HEK293T (cell line): ENCODE measurements around the gene MPHOSPH6.

Experiments
- ARNT ChIP-seq: fragments of 450-650 bp; IDR thresholded peaks from 2 replicates; pipeline ENCODE4 v1.6.1; 2017; ENCODE audit warnings: mild to moderate bottlenecking
- BHLHE40 ChIP-seq: fragments of 450-650 bp; IDR thresholded peaks from 2 replicates; pipeline ENCODE4 v1.6.1; 2016; ENCODE audit warnings: mild to moderate bottlenecking, moderate library complexity, borderline replicate concordance
- CTBP1 ChIP-seq: fragments of 450-650 bp; IDR thresholded peaks from 2 replicates; pipeline ENCODE4 v1.6.1; 2016; ENCODE audit warnings: borderline replicate concordance
- ELF4 ChIP-seq: fragments of 450-650 bp; IDR thresholded peaks from 2 replicates; pipeline ENCODE4 v1.6.1; 2017; ENCODE audit warnings: antibody characterized with exemption
- FOXA1 ChIP-seq: fragments of 450-650 bp; IDR thresholded peaks from 2 replicates; pipeline ENCODE4 v1.6.1; 2016; ENCODE audit warnings: mild to moderate bottlenecking
- FOXK2 ChIP-seq: fragments of 450-650 bp; IDR thresholded peaks from 2 replicates; pipeline ENCODE4 v1.6.1; 2016; ENCODE audit warnings: mild to moderate bottlenecking
- FOXM1 ChIP-seq: fragments of 450-650 bp; IDR thresholded peaks from 2 replicates; pipeline ENCODE4 v1.6.1; 2017; ENCODE audit warnings: mild to moderate bottlenecking, borderline replicate concordance
- LEF1 ChIP-seq: fragments of 450-650 bp; IDR thresholded peaks from 2 replicates; pipeline ENCODE4 v1.6.1; 2017; ENCODE audit warnings: mild to moderate bottlenecking, borderline replicate concordance
- NFRKB ChIP-seq: fragments of 450-650 bp; IDR thresholded peaks from 2 replicates; pipeline ENCODE4 v1.6.1; 2016; ENCODE audit warnings: mild to moderate bottlenecking, moderate library complexity
- SP1 ChIP-seq: fragments of 450-650 bp; IDR thresholded peaks from 2 replicates; pipeline ENCODE4 v1.6.1; 2017
- SUZ12 ChIP-seq: fragments of 450-650 bp; IDR thresholded peaks from 2 replicates; pipeline ENCODE4 v1.6.1; 2016; ENCODE audit warnings: mild to moderate bottlenecking
- TARDBP ChIP-seq: fragments of 450-650 bp; IDR thresholded peaks from 2 replicates; pipeline ENCODE4 v1.6.1; 2016
- TF ChIP-seq, protein P1 (sequence below): fragments of 450-650 bp; IDR thresholded peaks from 2 replicates; pipeline ENCODE4 v1.6.1; 2016

DNA sequence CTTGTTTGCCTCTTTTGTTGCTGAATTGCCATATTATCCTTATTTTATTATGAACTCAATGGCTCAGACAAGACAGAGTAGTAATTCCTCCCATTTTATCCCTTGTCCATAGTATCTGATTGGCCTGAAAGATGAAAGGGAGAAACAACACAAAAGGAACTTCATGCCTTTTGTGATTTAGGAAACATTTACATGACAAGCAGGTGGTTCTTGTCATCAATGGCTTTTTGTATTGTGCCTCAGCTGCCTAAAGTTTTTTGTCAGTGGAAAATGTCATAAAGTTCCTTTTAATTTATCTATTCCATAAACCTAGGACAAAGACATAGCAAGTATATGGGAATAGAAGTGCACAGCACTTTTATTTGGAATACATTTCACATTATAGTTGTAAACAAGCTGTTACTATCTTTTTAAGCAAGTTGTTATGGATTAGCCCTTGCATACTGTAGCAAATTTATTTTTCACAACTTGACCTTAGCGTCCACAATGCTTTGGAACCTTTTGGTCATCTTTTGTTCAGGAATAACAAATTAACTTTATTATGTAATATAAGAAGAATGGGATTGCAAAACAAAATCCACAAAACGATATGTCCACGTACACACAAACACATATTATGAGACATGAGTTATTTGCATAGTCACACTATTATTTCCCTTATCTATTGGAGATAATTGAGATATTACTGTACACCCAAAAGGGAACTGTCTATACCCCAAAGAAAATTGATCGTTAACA, 12.4 kb upstream of the MPHOSPH6 start:
- TF ChIP-seq ELF4 (no peak), TARDBP (no peak), FOXA1 (no peak), CTBP1 (no peak), LEF1 (no peak), BHLHE40 (no peak), SP1 (no peak), FOXM1 (no peak), SUZ12 (no peak), ARNT (no peak), FOXK2 (no peak), NFRKB (no peak)
- TF ChIP-seq, protein P1, sequence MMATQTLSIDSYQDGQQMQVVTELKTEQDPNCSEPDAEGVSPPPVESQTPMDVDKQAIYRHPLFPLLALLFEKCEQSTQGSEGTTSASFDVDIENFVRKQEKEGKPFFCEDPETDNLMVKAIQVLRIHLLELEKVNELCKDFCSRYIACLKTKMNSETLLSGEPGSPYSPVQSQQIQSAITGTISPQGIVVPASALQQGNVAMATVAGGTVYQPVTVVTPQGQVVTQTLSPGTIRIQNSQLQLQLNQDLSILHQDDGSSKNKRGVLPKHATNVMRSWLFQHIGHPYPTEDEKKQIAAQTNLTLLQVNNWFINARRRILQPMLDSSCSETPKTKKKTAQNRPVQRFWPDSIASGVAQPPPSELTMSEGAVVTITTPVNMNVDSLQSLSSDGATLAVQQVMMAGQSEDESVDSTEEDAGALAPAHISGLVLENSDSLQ: no peak
